Endodermal cell (in vitro differentiated cells): ENCODE results near the gene BOK. TPM values are rescaled to one million over a fixed set of nuclear protein-coding genes. Genes with fewer than 3 reads are reported as not detected.

Experiments
- DNase-seq: peaks from one replicate; pipeline ENCODE4 v3.0.0-alpha.2; 2017
- H3K27ac ChIP-seq: 2 replicates; pipeline ENCODE4 v1.5.1; 2013; ENCODE audit warnings: mild to moderate bottlenecking, low read depth, low read length, moderate library complexity
- H3K27me3 ChIP-seq: 2 replicates; pipeline ENCODE4 v1.6.1; 2013; ENCODE audit warnings: mild to moderate bottlenecking, low read length, moderate library complexity; ENCODE audit not compliant: insufficient read depth, control insufficient read depth, poor library complexity, severe bottlenecking
- H3K36me3 ChIP-seq: 2 replicates; pipeline ENCODE4 v1.7.0; 2013; ENCODE audit warnings: mild to moderate bottlenecking, low read length, moderate library complexity; ENCODE audit not compliant: control insufficient read depth, insufficient read depth
- H3K4me1 ChIP-seq: one replicate; pipeline ENCODE4 v1.7.0; 2013; ENCODE audit warnings: low read length; ENCODE audit not compliant: control insufficient read depth, insufficient read depth
- H3K4me3 ChIP-seq: 2 replicates; pipeline ENCODE4 v1.5.1; 2013; ENCODE audit warnings: mild to moderate bottlenecking, low read length, moderate library complexity
- H3K9ac ChIP-seq: 2 replicates; pipeline ENCODE4 v1.6.1; 2013; ENCODE audit warnings: mild to moderate bottlenecking, low read length, moderate library complexity; ENCODE audit not compliant: poor library complexity, severe bottlenecking; ENCODE audit errors: extremely low read depth
- H3K9me3 ChIP-seq: 2 replicates; pipeline ENCODE4 v1.6.1; 2013; ENCODE audit warnings: mild to moderate bottlenecking, low read length, moderate library complexity; ENCODE audit not compliant: control insufficient read depth
- H3K27ac Mint-ChIP-seq: 2 replicates; pipeline ENCODE4 v1.8.0; 2020; ENCODE audit warnings: mixed read lengths
- H3K27me3 Mint-ChIP-seq: 2 replicates; pipeline ENCODE4 v1.8.0; 2021; ENCODE audit warnings: mild to moderate bottlenecking, mixed read lengths; ENCODE audit not compliant: insufficient read depth
- H3K36me3 Mint-ChIP-seq: 2 replicates; pipeline ENCODE4 v1.8.0; 2020; ENCODE audit warnings: low read depth, mixed read lengths
- H3K4me1 Mint-ChIP-seq: 2 replicates; pipeline ENCODE4 v1.8.0; 2020; ENCODE audit warnings: mixed read lengths
- H3K4me3 Mint-ChIP-seq: 2 replicates; pipeline ENCODE4 v1.8.0; 2020; ENCODE audit warnings: mild to moderate bottlenecking, moderate library complexity, mixed read lengths
- H3K9me3 Mint-ChIP-seq: 2 replicates; pipeline ENCODE4 v1.8.0; 2020; ENCODE audit warnings: mild to moderate bottlenecking, mixed read lengths
- WGBS, 2 experiments: methylation state at CpG; one replicate each; pipeline versions ENCODE4 v1.1.5 to v1.1.7; 2013; ENCODE audit warnings: missing lambda C conversion rate in 2 of 2, mixed read lengths in 1 of 2; ENCODE audit not compliant: insufficient coverage in 1 of 2, insufficient read length in 1 of 2; 5-methylcytosine and 5-hydroxymethylcytosine counted together
- total RNA-seq, 2 donors: library from RNA; stranded (reverse); fragmentation: NEBNext Ultra II Directional in 1 of 2; extraction: Animal tissue kit (Norgen Biotek cat#: 25700) in 1 of 2; gene quantifications; 2 replicates in 1 of 2; 3 replicates in 1 of 2; pipeline ENCODE4 v1.2.1, GENCODE V29; 2021
- TF ChIP-seq, protein P1 (sequence below): fragments of 200-600 bp; sonication (generic); conservative IDR thresholded peaks from 2 replicates; pipeline ENCODE4 v1.5.0; 2021; ENCODE audit warnings: antibody characterized with exemption, mild to moderate bottlenecking

The BOK gene
- total RNA-seq, 2 donors from 2014 or later = 23.4 to 24.5 TPM

DNA sequence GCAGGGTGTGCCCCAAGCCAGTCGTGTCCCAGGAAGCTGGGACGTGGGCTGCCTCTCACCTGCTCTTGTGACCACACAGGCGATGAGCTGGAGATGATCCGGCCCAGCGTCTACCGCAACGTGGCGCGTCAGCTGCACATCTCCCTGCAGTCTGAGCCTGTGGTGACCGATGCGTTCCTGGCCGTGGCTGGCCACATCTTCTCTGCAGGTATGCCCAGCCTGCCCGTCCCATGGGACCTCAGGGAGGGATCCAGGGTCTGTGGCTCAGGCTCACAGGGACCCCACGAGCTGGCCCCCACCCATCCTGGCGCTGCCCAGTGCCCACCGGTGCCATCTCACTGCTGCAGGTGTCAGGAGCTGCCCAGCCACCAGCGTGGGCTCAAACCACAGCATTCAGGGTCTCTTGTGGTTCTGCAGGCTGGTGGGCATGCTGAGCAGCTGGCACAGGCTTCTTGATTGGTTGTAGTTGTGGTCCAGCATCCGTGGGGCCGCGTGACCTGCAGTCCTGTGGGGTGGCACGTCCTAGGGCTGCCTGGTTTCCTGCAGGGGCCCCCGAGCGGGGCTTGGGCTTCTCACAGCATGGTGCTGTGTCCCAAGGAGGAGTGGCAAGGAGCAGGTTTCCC, 3.8 kb downstream of the BOK start:
- Histone ChIP-seq H3K27ac (no peak overlapping the region), H3K4me3 (no peak overlapping the region), H3K27me3 (no peaks in the 10 kb centered on the region), H3K4me1 (peaks cover 4% of the 10 kb centered on the region), H3K36me3 (no peaks in the 10 kb centered on the region), H3K9ac (no peak overlapping the region), H3K9me3 (peaks cover 4% of the 10 kb centered on the region)
- H3K9me3 Mint-ChIP-seq = peaks cover 3% of the 10 kb centered on the region
- peak; percentile 39 for DNase-seq
- peaks cover 3% of the 10 kb centered on the region for H3K4me1 Mint-ChIP-seq
- 94 to 97% methylated on average over 17 to 23 of the region's 23 CpGs for WGBS, 2 experiments
- no peak overlapping the region for H3K27ac Mint-ChIP-seq
- TF ChIP-seq, protein P1, sequence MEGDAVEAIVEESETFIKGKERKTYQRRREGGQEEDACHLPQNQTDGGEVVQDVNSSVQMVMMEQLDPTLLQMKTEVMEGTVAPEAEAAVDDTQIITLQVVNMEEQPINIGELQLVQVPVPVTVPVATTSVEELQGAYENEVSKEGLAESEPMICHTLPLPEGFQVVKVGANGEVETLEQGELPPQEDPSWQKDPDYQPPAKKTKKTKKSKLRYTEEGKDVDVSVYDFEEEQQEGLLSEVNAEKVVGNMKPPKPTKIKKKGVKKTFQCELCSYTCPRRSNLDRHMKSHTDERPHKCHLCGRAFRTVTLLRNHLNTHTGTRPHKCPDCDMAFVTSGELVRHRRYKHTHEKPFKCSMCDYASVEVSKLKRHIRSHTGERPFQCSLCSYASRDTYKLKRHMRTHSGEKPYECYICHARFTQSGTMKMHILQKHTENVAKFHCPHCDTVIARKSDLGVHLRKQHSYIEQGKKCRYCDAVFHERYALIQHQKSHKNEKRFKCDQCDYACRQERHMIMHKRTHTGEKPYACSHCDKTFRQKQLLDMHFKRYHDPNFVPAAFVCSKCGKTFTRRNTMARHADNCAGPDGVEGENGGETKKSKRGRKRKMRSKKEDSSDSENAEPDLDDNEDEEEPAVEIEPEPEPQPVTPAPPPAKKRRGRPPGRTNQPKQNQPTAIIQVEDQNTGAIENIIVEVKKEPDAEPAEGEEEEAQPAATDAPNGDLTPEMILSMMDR = no peak
- peaks cover 5% of the 10 kb centered on the region for H3K27me3 Mint-ChIP-seq
- no peak overlapping the region for H3K4me3 Mint-ChIP-seq
- H3K36me3 Mint-ChIP-seq = no peaks in the 10 kb centered on the region

DNA sequence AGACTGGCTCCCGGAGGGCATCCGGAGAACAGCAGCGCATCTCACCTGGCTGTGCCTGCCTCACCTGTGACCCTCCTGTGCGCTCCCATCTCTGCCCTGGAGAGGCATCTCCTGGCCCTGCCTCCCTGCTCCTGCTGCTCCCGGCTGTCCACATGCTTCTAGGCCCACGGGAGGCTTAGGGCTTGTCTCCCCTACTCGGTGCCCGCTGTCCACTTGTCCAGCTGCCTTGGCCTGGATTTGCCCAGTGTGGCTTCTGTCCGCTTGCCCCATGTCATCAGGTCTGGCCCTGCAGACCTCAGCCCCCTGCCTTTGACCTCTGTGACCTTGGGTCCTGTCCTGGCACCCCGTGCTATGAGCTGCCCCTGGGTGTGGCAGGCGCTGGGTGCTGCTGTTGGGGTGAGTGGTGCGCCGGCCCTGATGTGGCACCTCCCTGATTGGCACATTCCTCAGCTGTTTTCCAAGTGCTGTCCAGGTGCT, 4.5 kb downstream of the BOK start:
- no peak overlapping the region for H3K4me3 ChIP-seq
- whole genome bisulfite sequencing, 2 experiments = 88 to 92% methylated on average over 10 to 13 of the region's 13 CpGs
- peaks cover 4% of the 10 kb centered on the region for H3K4me1 ChIP-seq
- no peak overlapping the region for H3K9ac ChIP-seq
- no peak overlapping the region for H3K27ac ChIP-seq
- Mint-ChIP-seq H3K4me3 (no peak overlapping the region), H3K36me3 (no peaks in the 10 kb centered on the region), H3K27me3 (peaks cover under 1% of the 10 kb centered on the region), H3K27ac (no peak overlapping the region), H3K9me3 (no peaks in the 10 kb centered on the region), H3K4me1 (peaks cover 3% of the 10 kb centered on the region)
- H3K27me3 ChIP-seq = no peaks in the 10 kb centered on the region
- H3K36me3 ChIP-seq = no peaks in the 10 kb centered on the region
- peak; percentile 41 for DNase-seq
- no peaks in the 10 kb centered on the region for H3K9me3 ChIP-seq
- TF ChIP-seq, protein P1 = no peak

DNA sequence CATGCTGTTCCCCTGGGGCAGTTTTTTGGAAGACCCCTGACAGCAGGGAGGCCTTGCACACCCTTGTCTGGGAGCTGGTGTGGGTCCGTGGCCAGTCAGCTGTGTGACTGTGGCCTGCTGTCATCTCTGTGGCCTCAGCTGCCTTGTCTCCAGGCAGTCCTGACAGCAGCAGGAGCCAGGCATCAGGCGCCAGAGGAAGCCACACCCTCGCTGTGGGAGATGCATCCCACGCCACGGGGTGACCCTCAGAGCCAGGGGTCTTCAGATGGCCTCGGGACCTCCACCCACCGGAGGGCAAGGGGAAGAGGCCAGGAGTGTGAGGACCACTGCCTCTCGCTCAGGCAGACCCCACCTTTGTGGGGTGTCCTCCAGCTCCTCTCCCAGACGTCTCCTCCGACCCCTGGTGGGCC, 5.0 kb downstream of the BOK start:
- Mint-ChIP-seq H3K27ac (no peak overlapping the region), H3K4me1 (peaks cover 3% of the 10 kb centered on the region), H3K4me3 (no peak overlapping the region), H3K9me3 (no peaks in the 10 kb centered on the region), H3K27me3 (no peaks in the 10 kb centered on the region), H3K36me3 (no peaks in the 10 kb centered on the region)
- no peaks in the 10 kb centered on the region for H3K27me3 ChIP-seq
- peaks cover 4% of the 10 kb centered on the region for H3K4me1 ChIP-seq
- no peak overlapping the region for H3K27ac ChIP-seq
- WGBS, 2 experiments = 91 to 95% methylated on average over 8 to 10 of the region's 10 CpGs
- H3K9ac ChIP-seq = no peak overlapping the region
- TF ChIP-seq, protein P1 = no peak
- no peak overlapping the region for H3K4me3 ChIP-seq
- no peaks in the 10 kb centered on the region for H3K36me3 ChIP-seq
- DNase-seq = peak; percentile 41
- H3K9me3 ChIP-seq = no peaks in the 10 kb centered on the region
